Skeletal muscle satellite cell (primary cell): ENCODE data around the gene ZNF740.

Experiments
- H3K27me3 ChIP-seq: 2 replicates; pipeline ENCODE4 v1.7.0; 2013; ENCODE audit warnings: low read length; ENCODE audit not compliant: control insufficient read depth, insufficient read depth
- H3K36me3 ChIP-seq: 2 replicates; pipeline ENCODE4 v1.7.0; 2013; ENCODE audit warnings: mild to moderate bottlenecking, control low read depth, low read length; ENCODE audit not compliant: insufficient read depth
- H3K4me1 ChIP-seq: 2 replicates; pipeline ENCODE4 v1.7.0; 2013; ENCODE audit warnings: low read length; ENCODE audit not compliant: control insufficient read depth, insufficient read depth
- H3K4me2 ChIP-seq: 2 replicates; pipeline ENCODE4 v1.7.0; 2013; ENCODE audit warnings: mild to moderate bottlenecking, low read length
- H3K4me3 ChIP-seq: 2 replicates; pipeline ENCODE4 v1.7.0; 2013; ENCODE audit warnings: low read length
- H3K9ac ChIP-seq: 2 replicates; pipeline ENCODE4 v1.7.0; 2013; ENCODE audit warnings: mild to moderate bottlenecking, low read depth, low read length, moderate library complexity
- H3K9me3 ChIP-seq: replicated peaks from 2 replicates; pipeline ENCODE4 v1.7.0; 2013; ENCODE audit warnings: mild to moderate bottlenecking, control low read depth, low read length

Gene ZNF740

GRCh38 chr12:53208877-53209463 lies 28.4 kb downstream of the ZNF740 start:
- H3K9ac ChIP-seq = no peak overlapping the region
- H3K4me3 ChIP-seq = no peak overlapping the region
- peaks cover 22% of the 10 kb centered on the region for H3K4me1 ChIP-seq
- no peaks in the 10 kb centered on the region for H3K27me3 ChIP-seq
- H3K9me3 ChIP-seq = no peaks in the 10 kb centered on the region
- peaks cover 38% of the 10 kb centered on the region for H3K36me3 ChIP-seq
- H3K4me2 ChIP-seq = no peak overlapping the region

- no peak overlapping the region for H3K4me3 ChIP-seq
- no peak overlapping the region for H3K9ac ChIP-seq
- H3K4me2 ChIP-seq = no peak overlapping the region
- no peaks in the 10 kb centered on the region for H3K9me3 ChIP-seq
- H3K4me1 ChIP-seq = peaks cover 30% of the 10 kb centered on the region
- H3K36me3 ChIP-seq = peaks cover 51% of the 10 kb centered on the region
- H3K27me3 ChIP-seq = no peaks in the 10 kb centered on the region
Measured at GRCh38 chr12:53210843-53211242, 30.3 kb downstream of the ZNF740 start.

GRCh38 chr12:53211476-53212381 lies 31.2 kb downstream of the ZNF740 start:
- no peak overlapping the region for H3K4me2 ChIP-seq
- peaks cover 51% of the 10 kb centered on the region for H3K36me3 ChIP-seq
- no peaks in the 10 kb centered on the region for H3K27me3 ChIP-seq
- H3K4me3 ChIP-seq = no peak overlapping the region
- H3K9ac ChIP-seq = no peak overlapping the region
- peaks cover 29% of the 10 kb centered on the region for H3K4me1 ChIP-seq
- no peaks in the 10 kb centered on the region for H3K9me3 ChIP-seq

GRCh38 chr12:53212931-53213330 lies 32.4 kb downstream of the ZNF740 start:
- Histone ChIP-seq H3K4me2 (no peak overlapping the region), H3K9ac (peak overlapping the region; percentile 22), H3K36me3 (peaks cover 51% of the 10 kb centered on the region), H3K4me3 (no peak overlapping the region), H3K9me3 (no peaks in the 10 kb centered on the region), H3K27me3 (no peaks in the 10 kb centered on the region), H3K4me1 (peaks cover 39% of the 10 kb centered on the region)

- Histone ChIP-seq H3K4me2 (no peak overlapping the region), H3K9ac (peak overlapping the region; percentile 22), H3K27me3 (no peaks in the 10 kb centered on the region), H3K36me3 (peaks cover 51% of the 10 kb centered on the region), H3K4me1 (peaks cover 40% of the 10 kb centered on the region), H3K4me3 (no peak overlapping the region), H3K9me3 (no peaks in the 10 kb centered on the region)
Measured at GRCh38 chr12:53213348-53213747, 32.8 kb downstream of the ZNF740 start.

GRCh38 chr12:53214221-53214620 lies 33.7 kb downstream of the ZNF740 start:
- H3K9ac ChIP-seq = no peak overlapping the region
- H3K36me3 ChIP-seq = peaks cover 51% of the 10 kb centered on the region
- no peak overlapping the region for H3K4me2 ChIP-seq
- no peak overlapping the region for H3K4me3 ChIP-seq
- H3K27me3 ChIP-seq = no peaks in the 10 kb centered on the region
- H3K9me3 ChIP-seq = no peaks in the 10 kb centered on the region
- peaks cover 40% of the 10 kb centered on the region for H3K4me1 ChIP-seq

GRCh38 chr12:53214687-53215455 lies 34.3 kb downstream of the ZNF740 start:
- H3K4me3 ChIP-seq = no peak overlapping the region
- no peak overlapping the region for H3K4me2 ChIP-seq
- peaks cover 51% of the 10 kb centered on the region for H3K36me3 ChIP-seq
- H3K9me3 ChIP-seq = no peaks in the 10 kb centered on the region
- H3K9ac ChIP-seq = no peak overlapping the region
- peaks cover 40% of the 10 kb centered on the region for H3K4me1 ChIP-seq
- H3K27me3 ChIP-seq = no peaks in the 10 kb centered on the region

GRCh38 chr12:53215497-53215896 lies 35.0 kb downstream of the ZNF740 start:
- Histone ChIP-seq H3K9me3 (no peaks in the 10 kb centered on the region), H3K4me1 (peaks cover 42% of the 10 kb centered on the region), H3K36me3 (peaks cover 47% of the 10 kb centered on the region), H3K9ac (no peak overlapping the region), H3K4me3 (no peak overlapping the region), H3K27me3 (no peaks in the 10 kb centered on the region), H3K4me2 (no peak overlapping the region)

- Histone ChIP-seq H3K9ac (peak overlapping the region; percentile 81), H3K36me3 (peaks cover 29% of the 10 kb centered on the region), H3K27me3 (no peaks in the 10 kb centered on the region), H3K4me3 (peak overlapping the region; percentile 88), H3K9me3 (no peaks in the 10 kb centered on the region), H3K4me2 (peak overlapping the region; percentile 92), H3K4me1 (peaks cover 55% of the 10 kb centered on the region)
Measured at GRCh38 chr12:53217051-53217930, 36.8 kb downstream of the ZNF740 start.

GRCh38 chr12:53217931-53218307 lies 37.4 kb downstream of the ZNF740 start:
- Histone ChIP-seq H3K4me1 (peaks cover 59% of the 10 kb centered on the region), H3K9me3 (no peaks in the 10 kb centered on the region), H3K4me2 (peak overlapping the region; percentile 92), H3K9ac (peak overlapping the region; percentile 81), H3K4me3 (peak overlapping the region; percentile 88), H3K27me3 (no peaks in the 10 kb centered on the region), H3K36me3 (peaks cover 23% of the 10 kb centered on the region)
